CD1c-positive myeloid dendritic cell (primary cell): Measurements from ENCODE around the gene SMARCD2.
A peak's percentile ranks its signal among the peaks of the same experiment; 100 is the strongest.
"Not testable (repeated sequence)": the region's sequence is repeated elsewhere in the genome, so short reads cannot be mapped to it uniquely, and the experiment has no call there.

Experiments
- DNase-seq: peaks from one replicate; pipeline ENCODE4 v3.0.0-alpha.2; 2016; ENCODE audit errors: extremely low spot score

SMARCD2 gene

DNA sequence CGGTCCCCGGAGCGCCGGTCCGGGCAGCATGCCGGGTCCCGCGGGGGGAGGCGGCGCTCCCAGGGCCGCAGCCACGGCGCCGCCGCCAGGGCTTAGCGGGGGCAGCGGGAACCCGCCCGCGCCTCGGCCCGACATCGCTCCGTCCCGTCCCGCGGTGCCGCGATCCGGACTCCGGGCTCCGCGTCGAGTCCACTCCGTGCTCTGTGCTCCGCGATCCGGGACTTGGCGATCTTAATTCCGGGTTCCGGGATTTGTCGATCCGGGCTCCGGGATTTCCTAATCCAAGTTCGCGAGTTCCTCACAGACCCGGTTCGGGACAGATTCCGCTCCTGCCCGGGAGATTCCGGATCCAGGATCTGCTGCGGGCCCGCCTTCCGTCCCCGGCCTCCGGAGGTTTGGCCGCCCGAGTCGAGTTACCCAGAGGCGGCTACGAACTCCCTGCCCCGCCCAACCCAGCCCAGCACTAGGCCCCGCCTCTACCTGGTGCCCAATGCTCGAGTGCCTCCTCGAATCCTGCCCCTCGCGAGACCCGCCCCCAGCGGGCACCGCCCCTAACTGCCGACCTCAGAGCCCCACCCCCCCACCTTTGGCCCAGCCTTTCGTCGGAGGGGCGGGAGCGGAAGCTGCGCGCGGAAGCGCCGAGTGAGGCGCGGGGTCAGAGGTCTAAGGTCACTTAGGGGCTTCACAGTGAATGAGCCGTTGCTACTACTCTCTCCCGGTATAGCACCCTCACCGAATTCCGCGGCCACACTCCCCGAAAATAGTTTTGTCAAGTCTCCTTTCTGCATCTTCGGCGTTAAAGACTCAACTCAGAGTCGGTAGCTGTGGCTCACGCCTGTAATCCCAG is at the start of gene SMARCD2:
SMARCD2 (minus strand) TSS at position 146 of the 847 bp plus-strand sequence; CDS start at position 135, 11 bp downstream.
- peak; percentile 99 for DNase-seq

DNA sequence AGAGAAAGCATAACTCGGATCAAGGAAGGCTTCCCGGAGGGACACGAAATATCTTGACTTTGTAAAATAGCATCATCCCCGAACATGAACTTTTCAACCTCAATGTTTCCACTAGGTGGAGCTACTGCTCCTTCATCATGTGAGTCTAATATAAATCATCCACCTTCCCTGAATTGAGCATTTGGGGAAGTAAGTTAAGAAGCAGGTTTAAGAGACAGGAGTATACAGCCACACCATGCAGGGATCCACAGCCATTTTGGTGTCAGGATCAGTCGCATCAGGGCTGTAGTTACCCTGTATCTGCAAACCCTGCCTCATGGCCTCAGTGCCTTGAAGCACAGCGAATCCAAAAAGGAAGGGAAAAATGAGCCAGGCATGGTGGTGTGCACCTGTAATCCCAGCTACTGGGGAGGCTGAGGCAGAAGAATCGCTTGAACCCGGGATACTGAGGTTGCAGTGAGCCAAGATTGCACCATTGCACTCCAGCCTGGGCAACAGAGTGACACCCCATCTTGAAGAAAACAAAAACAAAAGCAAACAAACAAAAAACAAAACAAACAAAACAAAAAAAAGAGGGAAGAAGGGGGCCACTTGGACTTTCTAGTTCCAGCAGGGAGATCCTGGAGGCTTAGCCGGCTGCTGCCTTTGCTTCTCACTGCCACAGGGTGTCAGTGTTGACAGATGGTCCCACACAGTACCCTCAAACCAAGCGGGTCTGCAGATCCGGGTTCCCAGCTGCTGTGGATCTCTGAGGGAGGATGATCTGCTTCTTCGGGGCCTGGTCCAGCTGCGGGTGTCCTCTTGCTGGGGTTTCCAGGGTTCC is 46.8 kb upstream of the SMARCD2 start:
- DNase-seq, result peak; percentile 38

DNA sequence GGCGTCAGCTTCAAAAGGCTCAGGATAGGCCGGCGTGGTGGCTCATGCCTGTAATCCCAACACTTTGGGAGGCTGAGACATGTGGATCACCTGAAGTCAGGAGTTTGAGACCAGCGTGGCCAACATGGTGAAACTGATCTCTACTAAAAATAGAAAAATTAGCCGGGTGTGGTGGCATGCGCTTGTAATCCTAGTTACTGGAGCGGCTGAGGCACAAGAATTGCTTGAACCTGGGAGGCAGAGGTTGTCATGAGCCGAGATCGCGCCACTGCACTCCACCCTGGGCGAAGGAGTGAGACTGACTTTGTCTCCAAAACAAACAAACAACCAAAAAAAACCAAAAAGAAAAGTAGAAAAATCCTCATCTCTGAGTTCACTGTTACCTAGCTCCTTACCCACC is 42.6 kb upstream of the SMARCD2 start:
- DNase-seq, result not testable (repeated sequence)

DNA sequence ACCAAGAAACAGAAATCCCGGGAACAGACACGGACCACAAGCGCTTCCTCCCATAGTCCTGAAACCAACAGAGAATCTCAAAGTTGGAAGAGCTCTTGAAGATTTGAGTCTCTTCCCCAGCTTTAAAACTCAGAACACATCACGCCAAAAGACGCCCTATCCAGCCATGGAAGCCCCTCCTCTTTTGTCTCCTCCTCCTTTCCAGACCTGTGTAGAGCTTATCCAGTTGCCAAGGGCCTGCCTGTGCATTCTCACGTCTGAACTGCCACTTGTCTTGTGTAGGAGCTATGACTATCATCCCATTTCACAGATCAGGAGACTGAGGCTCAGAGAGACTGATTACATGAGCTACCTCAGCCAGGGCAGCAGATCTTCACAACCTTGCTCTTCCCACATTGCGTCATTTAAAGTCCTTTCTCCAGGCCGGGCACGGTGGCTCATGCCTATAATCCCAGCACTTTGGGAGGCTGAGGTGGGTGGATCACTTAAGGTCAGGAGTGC is 40.2 kb upstream of the SMARCD2 start:
- not testable (repeated sequence) for DNase-seq

DNA sequence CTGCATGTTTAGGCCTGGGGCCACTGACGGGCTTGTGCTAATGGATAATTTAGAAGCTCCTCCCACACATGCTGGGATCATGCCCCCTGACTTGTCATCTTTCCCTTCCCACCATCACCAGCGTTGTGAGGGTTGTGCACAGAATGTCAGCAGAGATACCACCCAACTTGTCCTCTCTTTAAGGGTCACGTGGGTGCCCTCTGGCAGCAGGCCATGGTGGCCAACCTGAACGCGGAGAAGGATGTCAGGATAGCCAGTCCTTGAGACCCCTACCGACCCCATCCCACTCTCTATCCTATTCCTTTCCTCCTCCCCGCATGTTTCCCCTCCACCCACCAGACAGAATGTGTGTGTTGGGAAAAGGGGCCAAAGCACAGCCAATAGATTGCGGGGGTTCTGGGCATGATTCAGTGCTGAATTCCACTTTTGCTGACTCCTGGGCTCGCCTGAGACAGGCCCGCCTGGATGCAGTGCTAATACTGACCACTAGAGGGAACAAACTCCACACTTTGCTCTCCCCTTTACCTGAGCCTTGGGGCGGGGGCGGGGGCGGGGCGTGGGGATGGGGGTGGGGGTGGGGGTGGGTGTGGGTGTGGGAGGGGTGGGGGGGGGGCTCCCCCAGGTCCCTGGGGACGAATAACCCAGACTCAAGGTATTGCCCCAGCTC is 39.6 kb upstream of the SMARCD2 start, which contains the start of gene GH2:
GH2 (minus strand) TSS at position 10 of the 667 bp plus-strand sequence. CDS start 143 bp downstream, outside the sequence.
- DNase-seq, result peak; percentile 63

DNA sequence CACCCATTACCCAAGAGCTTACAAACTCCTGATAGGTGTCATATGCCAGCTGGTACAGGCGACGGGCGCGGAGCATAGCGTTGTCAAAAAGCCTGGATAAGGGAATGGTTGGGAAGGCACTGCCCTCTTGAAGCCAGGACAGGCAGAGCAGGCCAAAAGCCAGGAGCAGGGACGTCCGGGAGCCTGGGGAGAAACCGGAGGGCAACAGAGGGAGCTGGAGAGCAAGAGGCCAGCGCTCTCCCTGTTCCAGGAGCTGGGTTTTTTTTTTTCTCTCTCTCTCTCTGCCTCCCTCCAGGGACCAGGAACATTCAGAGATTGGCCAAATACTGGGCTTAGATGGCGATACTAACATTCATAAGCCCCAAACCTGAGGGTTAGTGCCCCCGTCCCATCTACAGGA is 38.9 kb upstream of the SMARCD2 start:
- not testable (repeated sequence) for DNase-seq

DNA sequence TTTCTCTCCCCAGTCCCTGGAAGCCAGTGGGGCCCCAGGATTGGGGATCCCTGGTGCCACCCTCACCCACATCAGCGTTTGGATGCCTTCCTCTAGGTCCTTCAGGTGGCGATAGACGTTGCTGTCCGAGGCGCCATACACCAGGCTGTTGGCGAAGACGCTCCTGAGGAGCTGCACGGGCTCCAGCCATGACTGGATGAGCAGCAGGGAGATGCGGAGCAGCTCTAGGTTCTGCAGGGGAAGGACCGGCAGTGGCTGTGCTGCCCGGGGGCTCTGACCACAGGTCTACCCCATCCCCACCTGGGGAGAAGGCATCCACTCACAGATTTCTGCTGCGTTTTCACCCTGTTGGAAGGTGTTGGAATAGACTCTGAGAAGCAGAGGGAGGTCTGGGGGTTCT is 38.2 kb upstream of the SMARCD2 start:
- no peak for DNase-seq

DNA sequence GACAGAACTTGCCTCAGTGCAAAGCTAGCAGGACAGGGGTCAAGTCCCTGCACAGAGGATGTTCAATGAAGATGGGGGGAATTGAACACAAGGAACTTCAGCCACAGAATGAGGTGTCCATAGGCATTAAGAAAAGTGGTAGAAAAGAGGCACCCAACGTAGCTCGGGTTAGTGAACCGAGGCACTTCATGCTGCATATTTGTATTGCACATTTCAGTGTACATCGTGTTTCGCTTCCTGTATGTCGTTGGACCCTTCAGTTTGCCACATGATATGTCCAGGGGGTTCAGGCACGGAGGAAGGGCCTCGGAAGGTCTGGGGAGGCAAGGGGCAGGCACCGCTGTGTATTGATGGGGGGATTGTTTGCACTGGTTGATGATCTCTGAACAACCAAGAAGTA is 35.9 kb upstream of the SMARCD2 start:
- not testable (repeated sequence) for DNase-seq

DNA sequence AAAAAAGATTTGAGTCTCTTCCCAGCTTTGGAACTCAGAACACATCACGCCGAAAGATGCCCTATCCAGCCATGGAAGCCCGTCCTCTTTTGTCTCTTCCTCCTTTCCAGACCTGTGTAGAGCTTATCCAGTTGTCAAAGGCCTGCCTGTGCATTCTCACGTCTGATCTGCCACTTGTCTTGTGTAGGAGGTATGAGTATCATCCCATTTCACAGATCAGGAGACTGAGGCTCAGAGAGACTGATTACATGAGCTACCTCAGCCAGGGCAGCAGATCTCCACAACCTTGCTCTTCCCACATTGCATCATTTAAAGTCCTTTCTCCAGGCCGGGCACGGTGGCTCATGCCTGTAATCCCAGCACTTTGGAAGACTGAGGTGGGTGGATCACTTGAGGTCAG is 32.2 kb upstream of the SMARCD2 start:
- not testable (repeated sequence) for DNase-seq

DNA sequence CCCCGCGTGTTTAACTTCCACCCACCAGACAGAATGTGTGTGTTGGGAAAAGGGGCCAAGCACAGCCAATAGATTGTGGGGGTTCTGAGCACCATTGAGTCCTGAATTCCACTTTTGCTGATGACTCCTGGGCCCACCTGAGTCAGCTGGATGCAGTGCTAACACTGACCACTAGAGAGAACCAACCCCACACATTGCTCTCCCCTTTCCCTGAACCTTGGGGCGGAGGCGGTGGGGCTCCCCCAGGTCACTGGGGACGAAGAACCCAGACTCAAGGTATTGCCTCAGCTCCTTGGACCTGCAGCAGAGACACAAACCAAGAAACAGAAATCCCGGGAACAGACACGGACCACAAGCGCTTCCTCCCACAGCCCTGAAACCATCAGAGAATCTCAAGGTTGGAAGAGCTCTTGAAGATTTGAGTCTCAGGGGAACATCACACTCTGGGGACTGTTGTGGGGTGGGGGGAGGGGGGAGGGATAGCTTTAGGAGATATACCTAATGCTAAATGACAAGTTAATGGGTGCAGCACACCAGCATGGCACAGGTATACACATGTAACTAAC is 31.7 kb upstream of the SMARCD2 start:
- DNase-seq, result not testable (repeated sequence)

DNA sequence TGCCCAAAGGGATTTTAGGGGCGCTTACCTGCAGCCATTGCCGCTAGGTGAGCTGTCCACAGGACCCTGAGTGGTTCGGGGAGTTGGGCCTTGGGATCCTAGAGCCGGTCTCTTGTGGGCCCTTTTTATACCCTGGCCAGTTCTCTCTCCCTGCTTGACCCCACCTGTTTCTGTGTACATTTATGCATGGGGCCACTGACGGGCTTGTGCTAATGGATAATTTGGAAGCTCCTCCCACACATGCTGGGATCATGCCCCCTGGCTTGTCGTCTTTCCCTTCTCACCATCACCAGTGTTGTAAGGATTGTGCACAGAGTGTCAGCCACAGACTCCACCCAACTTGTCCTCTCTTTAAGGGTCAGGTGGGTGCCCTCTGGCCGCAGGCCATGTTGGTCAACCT is 31.1 kb upstream of the SMARCD2 start, which contains the start of gene CSH2:
CSH2 (minus strand) TSS at position 101 of the 400 bp plus-strand sequence; CDS start at position 38, 63 bp downstream.
- not testable (repeated sequence) for DNase-seq

DNA sequence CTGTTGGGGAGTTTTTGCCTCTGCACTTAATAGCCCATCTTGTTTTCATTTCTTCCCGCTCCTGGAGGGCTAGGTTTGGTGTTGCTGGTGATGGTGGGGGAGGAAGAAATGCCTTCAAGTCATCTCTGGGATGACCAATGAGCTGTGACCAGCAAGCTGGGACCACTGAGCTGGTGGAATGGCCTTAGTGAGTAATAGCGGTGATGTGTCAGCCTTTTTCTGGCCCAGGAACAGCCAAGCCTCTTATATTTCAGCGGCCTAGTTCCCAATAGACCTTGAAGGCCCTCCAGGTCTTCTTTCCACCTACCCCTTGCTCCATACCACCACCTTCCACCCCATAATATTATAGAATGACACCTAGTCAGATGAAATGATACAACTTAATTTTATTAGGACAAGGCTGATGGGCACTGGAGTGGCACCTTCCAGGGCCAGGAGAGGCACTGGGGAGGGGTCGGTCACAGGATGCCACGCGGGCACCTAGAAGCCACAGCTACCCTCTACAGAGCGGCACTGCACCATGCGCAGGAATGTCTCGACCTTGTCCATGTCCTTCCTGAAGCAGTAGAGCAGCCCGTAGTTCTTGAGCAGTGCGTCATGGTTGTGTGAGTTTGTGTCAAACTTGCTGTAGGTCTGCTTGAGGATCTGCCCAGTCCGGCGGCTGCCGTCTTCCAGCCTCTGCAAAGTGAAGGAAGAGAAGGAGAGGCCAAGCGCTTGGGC is 29.3 kb upstream of the SMARCD2 start:
- DNase-seq, result not testable (repeated sequence)

DNA sequence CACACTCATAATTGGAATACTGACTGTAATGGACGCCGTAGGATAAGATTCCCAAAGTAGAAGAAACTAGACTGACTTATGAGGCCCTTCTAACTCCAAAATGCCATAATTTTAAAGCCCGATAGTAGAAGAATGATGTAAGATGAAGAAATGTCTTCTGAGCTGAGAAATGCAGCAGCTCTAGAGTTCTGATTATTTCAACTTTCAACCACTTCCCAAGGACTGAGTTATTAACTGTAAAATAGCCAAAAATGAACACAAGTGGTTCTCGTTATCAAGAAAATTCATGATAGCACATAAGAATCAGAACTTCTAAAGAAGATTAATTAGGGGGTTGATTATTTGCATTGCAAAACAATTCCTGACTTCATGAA is 27.8 kb upstream of the SMARCD2 start:
- DNase-seq, result not testable (repeated sequence)

DNA sequence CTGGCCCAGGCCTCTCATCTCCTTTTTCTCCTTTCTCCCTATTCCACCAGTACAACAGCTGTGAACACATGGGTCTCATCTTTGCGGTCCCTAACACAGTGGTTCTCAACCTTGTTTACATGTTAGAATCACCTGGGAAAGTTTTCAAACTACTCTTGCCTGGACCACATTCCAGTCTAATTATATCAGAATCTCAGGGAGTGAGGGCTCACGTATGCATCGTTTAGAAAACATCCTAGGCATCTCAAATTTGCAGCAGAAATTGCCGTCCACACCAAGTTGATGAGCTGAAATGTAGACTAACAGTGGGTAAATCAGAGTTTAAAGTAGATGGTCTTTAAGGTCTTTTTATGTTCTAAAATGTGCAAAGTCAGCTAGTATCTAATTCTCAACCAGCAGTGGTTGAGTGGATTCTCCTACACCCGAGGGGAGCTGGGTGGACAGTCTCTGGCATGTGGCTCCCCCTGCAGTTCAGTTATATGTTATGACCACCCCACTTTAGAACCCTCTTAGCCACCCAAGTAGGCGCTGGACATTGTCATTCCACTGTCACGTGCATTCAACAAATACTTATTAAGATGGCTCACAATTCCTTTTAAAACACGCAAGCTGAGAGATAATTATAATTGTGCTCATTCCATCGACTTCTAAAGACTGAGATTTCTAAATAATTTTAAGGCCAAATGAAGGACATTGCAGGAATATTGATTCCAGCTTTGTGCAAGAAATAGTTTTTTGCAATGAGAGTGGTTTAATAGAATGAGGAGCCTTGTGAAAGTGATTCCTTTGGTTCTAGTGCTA is 27.2 kb upstream of the SMARCD2 start:
- not testable (repeated sequence) for DNase-seq

DNA sequence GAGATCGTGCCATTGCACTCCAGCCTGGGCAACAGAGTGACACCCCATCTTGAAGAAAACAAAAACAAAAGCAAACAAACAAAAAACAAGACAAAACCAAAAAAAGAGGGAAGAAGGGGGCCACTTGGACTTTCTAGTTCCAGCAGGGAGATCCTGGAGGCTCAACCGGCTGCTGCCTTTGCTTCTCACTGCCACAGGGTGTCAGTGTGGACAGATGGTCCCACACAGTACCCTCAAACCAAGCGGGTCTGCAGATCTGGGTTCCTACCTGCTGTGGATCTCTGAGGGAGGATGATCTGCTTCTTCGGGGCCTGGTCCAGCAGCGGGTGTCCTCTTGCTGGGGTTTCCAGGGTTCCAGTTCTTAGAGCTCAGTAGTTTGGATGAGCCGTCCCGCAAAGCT is 24.1 kb upstream of the SMARCD2 start:
- DNase-seq, result not testable (repeated sequence)

DNA sequence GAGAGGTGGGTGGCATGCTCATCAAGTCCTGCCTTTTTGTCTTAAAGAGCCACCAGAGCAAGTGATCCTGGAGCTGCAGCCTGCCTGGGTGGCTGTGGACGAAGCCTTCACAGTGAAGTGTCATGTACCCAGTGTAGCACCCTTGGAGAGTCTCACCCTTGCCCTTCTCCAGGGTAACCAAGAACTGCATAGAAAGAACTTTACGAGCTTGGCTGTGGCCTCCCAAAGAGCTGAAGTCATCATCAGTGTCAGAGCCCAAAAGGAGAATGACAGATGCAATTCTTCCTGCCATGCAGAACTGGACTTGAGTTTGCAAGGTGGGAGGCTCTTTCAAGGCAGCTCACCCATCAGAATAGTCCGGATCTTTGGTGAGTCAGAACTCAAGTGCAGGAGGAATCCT is 16.8 kb upstream of the SMARCD2 start:
- no peak for DNase-seq

DNA sequence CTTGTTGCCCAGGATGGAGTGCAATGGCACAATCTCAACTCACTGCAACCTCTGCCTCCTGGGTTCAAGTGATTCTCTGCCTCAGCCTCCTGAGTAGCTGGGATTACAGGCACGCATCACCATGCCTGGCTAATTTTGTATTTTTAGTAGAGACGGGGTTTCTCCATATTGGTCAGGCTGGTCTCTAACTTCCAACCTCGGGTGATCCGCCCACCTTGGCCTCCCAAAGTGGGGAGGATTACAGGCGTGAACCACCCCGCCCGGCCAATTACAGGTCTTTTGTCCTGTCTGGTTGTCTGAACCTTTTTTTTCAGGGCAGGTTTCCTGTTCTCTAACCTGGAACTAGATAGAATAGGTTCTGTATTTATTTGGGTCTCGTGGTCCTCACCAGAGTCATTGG is 13.9 kb upstream of the SMARCD2 start:
- not testable (repeated sequence) for DNase-seq

DNA sequence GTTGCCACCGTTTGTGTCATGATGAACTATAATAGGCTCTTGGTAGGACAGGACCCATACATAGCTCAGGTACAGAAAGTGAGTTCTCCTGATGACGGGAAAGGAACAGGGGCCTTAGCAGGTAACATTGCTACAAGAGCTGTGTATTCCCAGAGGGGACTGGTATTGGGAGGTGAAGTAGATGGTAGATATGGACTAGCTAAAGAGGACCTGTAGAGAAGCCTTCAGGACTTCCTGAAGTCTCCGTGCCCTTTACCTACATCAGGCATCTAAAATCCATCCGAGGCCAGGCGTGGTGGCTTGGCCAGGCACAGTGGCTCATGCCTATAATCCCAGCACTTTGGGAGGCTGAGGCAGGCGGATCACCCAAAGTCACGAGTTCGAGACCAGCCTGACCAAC is 12.7 kb upstream of the SMARCD2 start:
- no peak for DNase-seq

DNA sequence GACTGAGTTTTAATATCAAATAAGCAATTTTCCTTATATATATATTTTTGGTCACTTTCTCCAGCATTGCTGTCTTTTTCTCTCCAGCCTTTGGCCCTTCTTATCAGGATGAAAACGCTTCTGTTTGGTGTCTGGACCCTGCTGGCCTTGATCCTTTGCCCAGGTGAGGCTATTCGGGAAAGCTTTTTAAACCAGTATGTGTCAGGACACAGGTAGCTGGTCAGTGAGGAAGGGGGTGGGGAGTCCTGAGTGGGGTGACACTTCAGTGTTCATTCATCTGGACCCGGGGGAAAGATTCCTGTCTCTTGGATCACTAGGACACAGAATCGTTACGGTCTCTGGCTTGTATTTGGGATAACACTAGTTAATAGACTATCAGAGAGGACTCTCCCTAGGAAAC is 12.2 kb upstream of the SMARCD2 start:
- DNase-seq, result no peak

DNA sequence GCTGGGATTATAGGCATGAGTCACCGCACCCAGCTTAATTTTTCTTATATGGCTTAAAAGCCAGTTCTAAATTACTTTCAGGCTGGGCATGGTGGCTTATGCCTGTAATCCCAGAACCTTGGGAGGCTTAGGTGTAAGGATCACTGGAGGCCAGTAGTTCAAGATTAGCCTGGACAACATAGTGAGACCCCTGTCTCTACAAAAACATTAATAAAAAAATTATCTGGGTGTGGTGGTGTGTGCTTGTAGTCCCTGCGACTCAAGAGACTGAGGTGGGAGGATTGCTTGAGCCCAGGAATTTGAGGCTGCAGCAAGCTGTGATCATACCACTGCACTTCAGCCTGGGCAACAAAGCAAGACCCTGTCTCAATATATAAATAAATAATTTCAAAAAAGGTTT is 10.8 kb upstream of the SMARCD2 start:
- no peak for DNase-seq
